Measurements from ENCODE around the gene COL5A1. TPM values are rescaled to one million over a fixed set of nuclear protein-coding genes. Genes with fewer than 3 reads are reported as not detected.

The COL5A1 gene
- total RNA-seq, 2 donors from 2014 or later = 127 to 129 TPM

- H3K4me3 ChIP-seq = no peak overlapping the region
- ATAC-seq (ENCODE audit: insufficient number of reproducible peaks, low FRiP score, low read depth) = no peak
- H3K4me1 ChIP-seq (ENCODE audit: control insufficient read depth in 1 of 2, low read depth in 2 of 2) = no peaks in the 10 kb centered on the region
- H3K27me3 ChIP-seq (replicated peaks; ENCODE audit: insufficient read depth) = no peaks in the 10 kb centered on the region
- no peak overlapping the region for H3K27ac ChIP-seq
- no peak for TF ChIP-seq CTCF (IDR thresholded peaks at IDR 0.05)
- no peaks in the 10 kb centered on the region for H3K9me3 ChIP-seq
- peaks cover 56% of the 10 kb centered on the region for H3K36me3 ChIP-seq
- DNase-seq (ENCODE audit: low spot score) = no peak
Measured at GRCh38 chr9:134838651-134839454, 197.2 kb downstream of the COL5A1 start.

DNA sequence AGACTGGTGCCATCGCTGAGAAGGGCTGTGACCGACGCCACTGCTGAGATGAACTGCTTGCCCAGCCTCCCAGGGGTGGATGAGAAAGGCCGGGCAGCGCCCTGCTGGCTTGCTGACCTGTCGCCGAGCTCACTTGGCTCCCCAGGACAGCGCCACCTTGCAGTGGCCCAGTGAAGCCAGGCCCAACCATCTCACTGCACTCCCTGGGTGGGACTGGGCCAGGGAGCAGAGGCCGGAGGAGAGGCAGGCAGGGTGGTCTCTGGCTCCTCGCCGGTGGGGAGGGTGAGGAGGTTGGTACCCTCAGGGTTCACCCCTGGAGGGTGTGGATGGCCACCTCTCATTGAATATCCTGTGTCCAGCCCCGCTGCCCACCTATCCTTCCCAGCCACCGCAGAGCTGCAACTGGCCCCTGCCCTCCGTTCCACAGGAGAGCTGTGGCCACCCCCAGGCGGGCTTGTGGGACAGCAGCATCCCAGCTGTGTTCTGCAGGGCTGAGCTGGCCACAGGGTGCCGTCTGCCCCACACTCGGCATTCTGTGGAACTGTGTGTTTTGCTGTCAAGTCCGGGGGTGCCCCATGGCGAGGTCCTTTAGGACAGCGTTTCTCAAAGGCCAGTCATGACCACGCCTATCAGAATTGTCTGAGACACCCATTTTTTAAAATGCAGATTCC, 198.0 kb downstream of the COL5A1 start:
- Histone ChIP-seq H3K36me3 (peaks cover 60% of the 10 kb centered on the region), H3K27ac (no peak overlapping the region), H3K27me3 (replicated peaks; ENCODE audit: insufficient read depth) (no peaks in the 10 kb centered on the region), H3K4me1 (ENCODE audit: control insufficient read depth in 1 of 2, low read depth in 2 of 2) (no peaks in the 10 kb centered on the region), H3K4me3 (no peak overlapping the region), H3K9me3 (no peaks in the 10 kb centered on the region)
- ATAC-seq (ENCODE audit: insufficient number of reproducible peaks, low FRiP score, low read depth) (no peak), DNase-seq (ENCODE audit: low spot score) (no peak)
- no peak for TF ChIP-seq CTCF (IDR thresholded peaks at IDR 0.05)

GRCh38 chr9:134840511-134840910, 198.9 kb downstream of the COL5A1 start:
- no peak for DNase-seq (ENCODE audit: low spot score)
- H3K27me3 ChIP-seq (replicated peaks; ENCODE audit: insufficient read depth) = no peaks in the 10 kb centered on the region
- H3K9me3 ChIP-seq = no peaks in the 10 kb centered on the region
- no peak for TF ChIP-seq CTCF (IDR thresholded peaks at IDR 0.05)
- no peak overlapping the region for H3K4me3 ChIP-seq
- ATAC-seq (ENCODE audit: insufficient number of reproducible peaks, low FRiP score, low read depth) = no peak
- H3K36me3 ChIP-seq = peaks cover 56% of the 10 kb centered on the region
- H3K4me1 ChIP-seq (ENCODE audit: control insufficient read depth in 1 of 2, low read depth in 2 of 2) = no peaks in the 10 kb centered on the region
- no peak overlapping the region for H3K27ac ChIP-seq

DNA sequence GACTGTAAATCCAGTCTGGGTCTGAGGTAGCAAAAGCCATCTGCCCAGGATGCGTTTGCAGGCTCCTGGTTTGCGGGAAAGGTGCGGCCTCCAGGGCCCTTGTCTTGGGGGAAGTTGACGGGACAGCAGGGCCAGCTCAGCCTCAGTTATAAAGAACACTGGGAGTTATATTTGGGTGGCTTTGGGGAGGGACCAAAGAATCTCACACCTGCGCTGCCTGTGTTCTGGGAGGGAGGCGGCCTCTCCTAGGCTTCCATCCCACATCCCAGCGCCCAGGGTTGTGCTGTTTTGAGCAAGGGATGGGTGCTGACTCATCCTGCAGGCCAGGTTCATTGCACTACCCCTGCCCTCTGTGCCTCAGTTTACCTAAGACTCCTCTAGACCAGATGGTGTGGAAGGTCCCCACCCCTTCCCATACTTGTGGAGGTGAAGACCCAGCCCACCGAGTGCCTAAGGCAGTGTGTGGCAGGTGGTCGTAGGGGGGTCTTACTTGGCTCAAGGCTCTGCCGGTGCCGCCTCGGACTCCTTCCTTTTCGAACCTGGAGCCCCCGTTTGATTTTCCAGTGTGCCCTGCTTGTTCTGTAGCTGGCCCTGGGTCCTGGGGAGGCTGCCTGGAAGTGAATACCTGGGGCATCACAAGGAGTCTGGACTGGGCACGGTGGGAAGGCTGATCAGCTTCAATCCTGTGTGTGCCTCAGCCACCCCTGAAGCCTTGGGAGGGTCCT, 199.7 kb downstream of the COL5A1 start:
- no peaks in the 10 kb centered on the region for H3K4me1 ChIP-seq (ENCODE audit: control insufficient read depth in 1 of 2, low read depth in 2 of 2)
- H3K27me3 ChIP-seq (replicated peaks; ENCODE audit: insufficient read depth) = no peaks in the 10 kb centered on the region
- ATAC-seq (ENCODE audit: insufficient number of reproducible peaks, low FRiP score, low read depth) (no peak), DNase-seq (ENCODE audit: low spot score) (no peak)
- no peak overlapping the region for H3K4me3 ChIP-seq
- no peak for TF ChIP-seq CTCF (IDR thresholded peaks at IDR 0.05)
- H3K27ac ChIP-seq = no peak overlapping the region
- H3K9me3 ChIP-seq = no peaks in the 10 kb centered on the region
- H3K36me3 ChIP-seq = peaks cover 52% of the 10 kb centered on the region

DNA sequence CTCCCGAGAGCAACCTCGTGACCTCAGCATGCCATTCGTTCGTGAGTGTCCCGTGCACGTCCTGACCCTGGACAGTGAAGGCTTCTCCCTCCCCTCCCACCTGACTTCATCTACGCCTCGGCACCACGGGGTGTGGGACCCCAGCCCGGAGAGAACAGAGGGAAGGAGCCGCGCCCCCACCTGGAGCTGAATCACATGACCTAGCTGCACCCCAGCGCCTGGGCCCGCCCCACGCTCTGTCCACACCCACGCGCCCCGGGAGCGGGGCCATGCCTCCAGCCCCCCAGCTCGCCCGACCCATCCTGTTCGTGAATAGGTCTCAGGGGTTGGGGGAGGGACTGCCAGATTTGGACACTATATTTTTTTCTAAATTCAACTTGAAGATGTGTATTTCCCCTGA, 200.7 kb downstream of the COL5A1 start:
- H3K36me3 ChIP-seq = peaks cover 44% of the 10 kb centered on the region

More for the DNA sequence above, 200.7 kb downstream of the COL5A1 start:
- Histone ChIP-seq H3K27me3 (replicated peaks; ENCODE audit: insufficient read depth) (no peaks in the 10 kb centered on the region), H3K27ac (no peak overlapping the region), H3K4me1 (ENCODE audit: control insufficient read depth in 1 of 2, low read depth in 2 of 2) (no peaks in the 10 kb centered on the region), H3K9me3 (no peaks in the 10 kb centered on the region), H3K4me3 (no peak overlapping the region)
- no peak for DNase-seq (ENCODE audit: low spot score)
- no peak for ATAC-seq (ENCODE audit: insufficient number of reproducible peaks, low FRiP score, low read depth)
- TF ChIP-seq CTCF (IDR thresholded peaks at IDR 0.05) = no peak
